Nucleus accumbens (tissue), 56 donors: Measurements from ENCODE around the gene HOOK1.

Source experiments
- DNase-seq, 56 donors: peaks; one replicate each; lab custom pipeline; 2025; lab: John Stamatoyannopoulos, UW

Gene HOOK1

GRCh38 chr1:59814901-59815825 lies at the start of gene HOOK1:
Gene HOOK1 (plus strand): TSS chr1:59814949. CDS start chr1:59815118, 169 bp downstream.
- DNase-seq, result peak in 9 of 56 donors; percentile 9 to 32 (median 19)

GRCh38 chr1:59765011-59765730 lies 49.6 kb upstream of the HOOK1 start:
- no peak for DNase-seq

- no peak for DNase-seq
Observed at GRCh38 chr1:59766227-59766855, 48.4 kb upstream of the HOOK1 start.

GRCh38 chr1:59767119-59767518 lies 47.6 kb upstream of the HOOK1 start:
- no peak for DNase-seq

- DNase-seq, result no peak
Observed at GRCh38 chr1:59768792-59769735, 45.7 kb upstream of the HOOK1 start.

- DNase-seq, result no peak
Observed at GRCh38 chr1:59769736-59770095, 45.0 kb upstream of the HOOK1 start.

GRCh38 chr1:59771361-59771760 lies 43.4 kb upstream of the HOOK1 start:
- DNase-seq, result no peak

GRCh38 chr1:59775480-59775879 lies 39.3 kb upstream of the HOOK1 start:
- peak in 1 of 56 donors; percentile 5 for DNase-seq

GRCh38 chr1:59776960-59777852 lies 37.5 kb upstream of the HOOK1 start:
- DNase-seq, result no peak

GRCh38 chr1:59779949-59780348 lies 34.8 kb upstream of the HOOK1 start:
- DNase-seq, result no peak

GRCh38 chr1:59788825-59789224 lies 25.9 kb upstream of the HOOK1 start:
- no peak for DNase-seq

GRCh38 chr1:59798600-59798999 lies 16.1 kb upstream of the HOOK1 start:
- no peak for DNase-seq

- no peak for DNase-seq
Observed at GRCh38 chr1:59803458-59804038, 11.2 kb upstream of the HOOK1 start.

- no peak for DNase-seq
Observed at GRCh38 chr1:59804301-59804700, 10.4 kb upstream of the HOOK1 start.

GRCh38 chr1:59805554-59805953 lies 9.2 kb upstream of the HOOK1 start:
- no peak for DNase-seq

GRCh38 chr1:59814180-59814900 lies 409 bp upstream of the HOOK1 start:
- peak in 50 of 56 donors; percentile 4 to 91 (median 68) for DNase-seq

- no peak for DNase-seq
Observed at GRCh38 chr1:59815892-59816291, 1.1 kb downstream of the HOOK1 start.

- no peak for DNase-seq
Observed at GRCh38 chr1:59816318-59816878, 1.6 kb downstream of the HOOK1 start.
